HG03575 (cell line): ENCODE measurements around the gene BPIFB4.
"Not testable (repeated sequence)": the region's sequence is repeated elsewhere in the genome, so short reads cannot be mapped to it uniquely, and the experiment has no call there.

Source experiments
- ATAC-seq: cut with Tn5 transposase; IDR thresholded peaks from one replicate; pipeline ENCODE4 v1.9.1; 2021; ENCODE audit not compliant: unreplicated experiment, insufficient number of reproducible peaks, low FRiP score; ENCODE audit errors: extremely low read depth

Gene BPIFB4

GRCh38 chr20:33081411-33082154, 2.1 kb downstream of the BPIFB4 start:
- ATAC-seq: no peak

DNA sequence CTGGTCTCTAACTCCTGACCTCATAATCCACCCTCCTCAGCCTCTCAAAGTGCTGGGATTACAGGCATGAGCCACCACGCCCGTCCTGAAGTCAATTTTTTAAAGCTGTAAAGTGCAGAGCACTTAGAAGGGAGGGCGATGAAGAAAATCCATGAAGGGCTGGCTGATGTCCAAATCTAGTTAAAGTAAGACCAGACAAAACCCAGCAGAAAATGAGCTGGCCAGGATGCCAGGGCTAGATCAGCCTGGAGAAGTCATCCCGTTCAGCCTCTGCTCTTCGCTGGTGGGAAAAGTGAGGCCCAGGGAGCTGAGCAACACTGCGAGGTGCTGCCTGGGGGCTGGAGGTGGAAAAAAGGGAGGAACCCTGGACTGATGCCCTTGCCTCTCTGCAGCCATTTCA, 3.1 kb downstream of the BPIFB4 start:
- no peak for ATAC-seq

- ATAC-seq: no peak
Observed at GRCh38 chr20:33083544-33084340, 4.3 kb downstream of the BPIFB4 start.

- ATAC-seq: no peak
Observed at GRCh38 chr20:33084722-33085121, 5.3 kb downstream of the BPIFB4 start.

DNA sequence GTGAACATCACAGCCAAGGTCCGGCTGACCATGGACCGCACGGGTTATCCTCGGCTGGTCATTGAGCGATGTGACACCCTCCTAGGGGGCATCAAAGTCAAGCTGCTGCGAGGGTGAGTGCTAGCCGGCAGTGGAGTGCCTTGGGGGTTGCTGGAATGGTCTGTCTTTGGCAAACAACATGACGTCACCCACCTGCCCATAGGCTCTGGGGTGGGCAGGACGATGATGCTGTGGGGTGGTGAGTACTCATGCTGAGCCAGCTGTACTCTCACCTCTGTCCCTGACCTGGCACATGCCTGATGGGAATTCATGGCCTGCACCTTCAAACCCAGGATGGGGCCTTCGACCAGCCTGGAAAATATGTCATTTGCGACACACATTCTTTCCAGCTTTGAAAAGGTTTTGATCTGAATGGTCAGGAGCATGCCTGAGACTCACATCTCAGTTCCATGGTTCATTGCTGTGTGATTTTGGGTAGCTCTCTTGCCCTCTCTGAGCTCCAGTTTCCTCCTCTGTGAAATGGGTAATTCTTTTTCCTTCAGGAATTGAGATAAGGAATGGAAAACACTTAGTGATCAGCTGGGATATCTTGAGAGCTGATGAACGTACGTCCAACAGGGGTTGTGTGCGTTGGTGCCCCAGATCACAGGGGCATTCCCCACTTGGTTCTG, 6.7 kb downstream of the BPIFB4 start:
- no peak for ATAC-seq

DNA sequence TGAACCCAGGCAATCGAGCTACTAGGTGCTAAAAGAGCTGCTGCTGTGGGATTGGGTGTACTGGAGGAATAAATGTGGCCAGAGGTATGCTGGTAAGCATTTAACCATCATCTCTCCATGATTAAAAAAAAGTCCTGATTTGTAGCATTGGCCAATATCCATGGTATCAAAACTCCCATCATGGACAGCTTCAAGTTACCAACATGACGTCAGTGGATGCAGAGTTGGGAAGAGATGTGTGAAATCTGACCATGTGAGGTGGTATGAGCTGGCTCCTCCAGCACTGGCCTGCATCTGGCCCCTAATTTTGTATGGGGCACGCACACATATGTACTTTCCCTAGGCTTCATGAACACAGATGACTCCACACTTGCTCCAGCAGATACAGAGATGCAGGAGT, 11.7 kb downstream of the BPIFB4 start:
- ATAC-seq: no peak

DNA sequence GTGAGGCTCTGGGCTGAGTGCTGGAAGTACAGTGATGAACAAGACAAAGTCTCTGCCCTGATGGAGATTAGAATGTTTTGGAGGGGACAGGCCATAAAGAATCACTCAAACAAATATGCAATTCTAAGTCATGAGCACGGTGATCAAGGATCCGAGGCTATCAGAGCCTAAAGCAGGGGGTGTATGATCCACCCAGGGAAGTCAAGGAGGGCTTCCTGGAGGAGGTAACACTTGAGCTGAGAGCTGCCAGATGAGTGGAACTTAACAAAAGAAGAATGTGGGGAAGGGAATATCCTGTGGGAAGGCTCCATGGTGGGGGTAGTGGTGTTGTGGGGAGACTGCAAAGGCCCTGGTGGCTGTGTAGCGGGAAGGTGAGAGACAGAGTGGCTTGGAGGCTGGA, 12.2 kb downstream of the BPIFB4 start:
- no peak for ATAC-seq

DNA sequence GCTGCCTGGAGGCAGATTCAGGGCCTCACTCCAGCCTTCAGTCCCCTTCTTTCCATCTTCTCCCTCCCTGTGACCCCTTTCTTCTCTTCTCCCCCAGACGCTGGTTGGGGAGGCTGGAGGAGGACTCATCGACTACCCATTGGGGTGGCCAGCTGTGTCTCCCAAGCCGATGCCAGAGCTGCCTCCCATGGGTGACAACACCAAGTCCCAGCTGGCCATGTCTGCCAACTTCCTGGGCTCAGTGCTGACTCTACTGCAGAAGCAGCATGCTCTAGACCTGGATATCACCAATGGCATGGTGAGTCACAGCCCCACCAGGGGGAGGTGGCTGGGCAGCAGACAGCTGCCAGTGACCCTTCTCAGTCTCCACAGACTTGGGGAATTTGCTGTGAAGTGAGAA, 12.9 kb downstream of the BPIFB4 start:
- no peak for ATAC-seq

DNA sequence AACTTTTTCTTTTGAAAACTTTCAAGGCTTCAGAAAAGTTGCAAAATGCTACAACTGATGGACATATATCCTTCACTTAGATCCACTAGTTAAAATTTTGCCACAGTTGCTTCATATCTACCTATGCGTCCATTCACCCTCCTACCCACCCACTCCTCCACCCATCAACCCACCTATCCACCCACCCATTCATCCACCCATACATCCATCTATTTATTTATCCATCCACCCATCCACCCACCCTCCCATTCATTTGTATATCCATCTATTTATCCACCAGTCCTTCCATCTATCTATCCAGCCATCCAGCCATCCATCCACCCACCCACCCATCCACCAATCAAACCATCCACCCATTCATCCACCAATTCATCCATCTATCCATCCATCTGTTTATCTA, 13.6 kb downstream of the BPIFB4 start:
- no peak for ATAC-seq

DNA sequence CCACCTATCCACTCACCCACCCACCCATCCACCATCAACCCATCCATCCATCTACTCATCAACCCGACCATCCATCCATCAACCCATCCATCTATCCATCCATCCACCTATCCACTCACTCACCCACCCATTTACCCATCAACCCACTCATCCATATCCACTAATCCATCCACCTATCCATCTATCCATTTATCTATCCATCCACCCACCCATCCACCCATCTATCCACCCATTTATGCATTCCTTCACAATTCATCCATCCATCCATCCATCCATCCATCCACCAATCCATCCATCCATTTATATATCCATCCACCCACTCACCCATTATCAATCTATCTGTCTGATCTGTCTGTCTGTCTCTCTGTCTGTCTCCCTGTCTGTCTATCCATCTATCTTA, 14.1 kb downstream of the BPIFB4 start:
- no peak for ATAC-seq

- ATAC-seq: no peak
Observed at GRCh38 chr20:33095249-33095648, 15.8 kb downstream of the BPIFB4 start.

- ATAC-seq: not testable (repeated sequence)
Observed at GRCh38 chr20:33095902-33096584, 16.6 kb downstream of the BPIFB4 start.

GRCh38 chr20:33097001-33097400, 17.6 kb downstream of the BPIFB4 start:
- ATAC-seq: no peak

- no peak for ATAC-seq
Observed at GRCh38 chr20:33099843-33100538, 20.5 kb downstream of the BPIFB4 start.

DNA sequence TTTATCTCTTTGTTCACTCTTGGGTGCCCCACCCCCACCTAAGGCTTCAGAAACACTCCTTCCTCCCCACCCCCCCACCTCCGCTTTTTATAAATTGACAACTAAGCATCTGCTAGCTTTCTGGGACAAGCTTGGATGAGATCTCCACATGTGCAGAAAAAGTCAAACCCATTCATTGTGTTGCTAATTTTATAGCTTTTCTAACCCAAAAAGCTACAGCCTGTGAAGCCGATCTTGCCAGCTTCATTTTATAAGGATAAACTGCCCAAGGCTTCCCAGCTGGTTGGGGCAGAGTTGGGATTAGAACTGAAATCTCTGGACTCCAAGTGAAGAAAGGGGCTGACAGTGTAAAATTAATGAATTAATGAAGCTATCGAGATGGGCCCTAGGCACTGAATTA, 24.1 kb downstream of the BPIFB4 start:
- ATAC-seq: no peak

DNA sequence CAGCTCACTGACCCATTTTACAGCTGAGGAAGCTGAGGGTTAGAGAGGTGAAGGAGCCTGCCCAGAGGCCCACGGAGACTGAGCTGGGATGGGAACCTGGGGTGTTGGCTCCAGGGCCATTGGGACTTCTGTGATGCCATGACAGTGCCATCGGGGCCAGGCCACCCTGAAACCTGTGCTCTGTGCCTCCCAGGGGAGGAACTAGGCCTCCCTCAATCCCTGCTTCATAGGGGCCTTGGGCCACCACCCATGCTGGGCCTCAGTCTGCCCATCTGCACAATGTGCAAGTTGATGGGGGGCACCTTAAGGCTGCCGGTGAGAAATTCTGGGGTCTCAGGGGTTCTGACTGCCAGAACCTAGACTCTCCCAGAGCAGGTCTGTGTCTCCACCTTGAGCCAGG, 24.9 kb downstream of the BPIFB4 start:
- ATAC-seq: no peak

- no peak for ATAC-seq
Observed at GRCh38 chr20:33105316-33105924, 26.0 kb downstream of the BPIFB4 start.

DNA sequence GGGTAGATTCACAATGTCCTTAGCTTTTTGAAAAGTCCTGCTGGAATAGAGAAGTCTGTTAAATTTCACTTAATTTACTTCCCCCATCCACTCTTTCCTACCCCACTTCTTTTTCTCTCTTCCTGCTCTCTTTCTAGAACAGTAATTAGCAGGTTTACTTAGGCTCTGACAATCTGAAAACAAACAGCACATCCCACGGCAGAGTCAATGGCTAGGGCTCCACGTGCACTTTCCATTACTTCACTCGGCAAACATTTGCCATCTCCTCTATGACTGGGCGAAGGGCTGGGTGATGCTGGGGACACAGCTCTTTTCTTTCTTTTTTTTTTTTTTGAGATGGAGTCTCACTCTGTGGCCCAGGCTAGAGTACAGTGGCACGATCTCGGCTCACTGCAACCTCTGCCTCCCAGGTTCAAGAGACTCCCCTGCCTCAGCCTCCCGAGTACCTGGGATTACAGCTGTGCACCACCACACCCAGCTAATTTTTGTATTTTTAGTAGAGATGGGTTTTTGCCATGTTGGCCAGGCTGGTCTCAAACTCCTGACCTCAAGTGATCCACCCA, 26.7 kb downstream of the BPIFB4 start:
- ATAC-seq: not testable (repeated sequence)
